HG03108 (cell line): ENCODE data around the gene NTM.
"Not testable (repeated sequence)": the region's sequence is repeated elsewhere in the genome, so short reads cannot be mapped to it uniquely, and the experiment has no call there.

Experiments used
- ATAC-seq: cut with Tn5 transposase; IDR thresholded peaks from one replicate; pipeline ENCODE4 v1.9.1; 2021; ENCODE audit warnings: moderate library complexity; ENCODE audit not compliant: unreplicated experiment

The NTM gene

GRCh38 chr11:132315696-132316095 is 945.3 kb downstream of the NTM start:
- ATAC-seq, result no peak

- no peak for ATAC-seq
Observed at GRCh38 chr11:132318421-132319157, 948.2 kb downstream of the NTM start.

GRCh38 chr11:132319419-132319818 is 949.0 kb downstream of the NTM start:
- ATAC-seq, result not testable (repeated sequence)

GRCh38 chr11:132330515-132330914 is 960.1 kb downstream of the NTM start:
- ATAC-seq, result no peak

GRCh38 chr11:132332521-132332920 is 962.1 kb downstream of the NTM start:
- ATAC-seq, result no peak

GRCh38 chr11:132334769-132335280 is 964.4 kb downstream of the NTM start:
- ATAC-seq, result no peak

GRCh38 chr11:132335311-132335710 is 964.9 kb downstream of the NTM start:
- ATAC-seq, result no peak

GRCh38 chr11:132336781-132337535 is 966.5 kb downstream of the NTM start:
- ATAC-seq, result no peak

GRCh38 chr11:132337819-132338416 is 967.5 kb downstream of the NTM start:
- no peak for ATAC-seq

- ATAC-seq, result no peak
Observed at GRCh38 chr11:132342408-132342807, 972.0 kb downstream of the NTM start.

- ATAC-seq, result no peak
Observed at GRCh38 chr11:132343445-132344175, 973.2 kb downstream of the NTM start.

- ATAC-seq, result no peak
Observed at GRCh38 chr11:132346558-132347148, 976.2 kb downstream of the NTM start.

- no peak for ATAC-seq
Observed at GRCh38 chr11:132347156-132348090, 977.0 kb downstream of the NTM start.

- no peak for ATAC-seq
Observed at GRCh38 chr11:132349811-132350733, 979.7 kb downstream of the NTM start.

GRCh38 chr11:132351050-132351449 is 980.6 kb downstream of the NTM start:
- no peak for ATAC-seq

- no peak for ATAC-seq
Observed at GRCh38 chr11:132352497-132352896, 982.1 kb downstream of the NTM start.

- ATAC-seq, result no peak
Observed at GRCh38 chr11:132353255-132353654, 982.8 kb downstream of the NTM start.

GRCh38 chr11:132357811-132358572 is 987.6 kb downstream of the NTM start:
- ATAC-seq, result peak; percentile 73
